Activated CD8-positive, alpha-beta memory T cell treated with anti-CD3 and anti-CD28 coated beads for 48 hours (primary cell): ENCODE data around the gene SLAMF9.

Experiments used
- DNase-seq, 3 experiments: peaks; one replicate each; pipeline ENCODE4 v3.0.0-alpha.2; 2020; ENCODE audit warnings: low read depth in 2 of 3, low spot score in 2 of 3

SLAMF9 gene

DNA sequence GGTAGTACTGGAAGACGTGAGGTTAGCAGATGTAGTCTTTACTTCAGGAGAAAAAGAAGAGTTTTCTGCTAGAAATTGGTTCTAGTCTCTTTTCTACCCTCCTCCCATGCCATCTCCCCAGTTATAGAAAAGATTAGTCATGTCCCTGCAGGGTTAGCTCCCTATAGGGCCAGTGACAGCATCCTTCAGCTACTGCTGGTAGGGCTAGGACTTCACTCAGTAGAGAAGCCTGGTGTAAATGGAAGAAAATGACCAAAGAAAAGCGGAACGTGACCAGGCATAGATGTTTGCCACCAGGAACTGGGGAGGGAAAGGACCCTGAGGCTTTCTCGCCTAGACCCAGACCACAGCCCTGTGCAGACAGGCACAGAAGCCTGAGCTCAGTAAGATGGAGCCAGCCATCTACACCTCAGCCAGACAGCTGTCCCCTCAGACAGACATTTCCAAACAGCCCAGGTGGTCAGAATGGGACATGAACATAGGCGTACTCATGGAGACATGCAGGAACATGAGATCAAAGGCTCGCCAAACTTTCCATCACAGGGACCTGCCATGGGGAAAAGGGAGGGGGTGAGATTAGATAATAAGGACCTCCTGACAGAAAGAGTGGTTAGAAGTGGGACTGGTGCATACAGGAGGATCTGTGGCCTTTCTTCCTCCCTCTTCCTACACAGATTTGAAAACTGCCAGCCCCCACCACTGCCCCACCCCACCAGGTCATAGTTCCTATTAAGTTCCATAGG, 23.5 kb upstream of the SLAMF9 start:
- DNase-seq = no peak

DNA sequence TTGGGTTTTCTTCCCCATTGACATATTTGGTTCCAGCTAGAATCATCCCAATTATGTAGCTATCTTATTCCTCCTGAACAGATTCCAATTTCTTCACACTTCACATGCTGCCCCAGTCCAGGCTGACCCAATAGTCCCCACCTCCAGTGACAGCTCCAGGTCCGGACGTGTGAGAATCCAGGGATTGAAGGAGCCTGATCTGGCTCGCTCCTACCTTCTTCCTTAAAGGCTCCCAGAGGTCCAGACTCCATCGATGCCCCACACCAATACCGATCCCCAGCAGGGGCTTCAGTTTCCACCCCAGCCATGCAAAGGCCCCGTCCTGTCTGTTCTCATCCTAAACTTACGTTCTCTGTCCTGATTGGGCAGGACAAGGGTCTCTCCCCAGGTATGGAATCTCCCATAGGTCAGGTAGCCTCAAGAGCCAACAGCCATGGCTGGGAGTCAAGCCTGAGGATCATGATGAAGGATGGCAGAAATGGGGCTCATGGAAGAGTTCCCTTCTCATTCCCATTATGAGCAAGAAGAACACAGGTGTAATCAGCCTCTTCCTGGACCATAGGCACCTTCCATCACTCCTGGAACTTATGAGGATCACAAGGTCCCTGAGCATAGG, 20.4 kb upstream of the SLAMF9 start:
- no peak for DNase-seq

DNA sequence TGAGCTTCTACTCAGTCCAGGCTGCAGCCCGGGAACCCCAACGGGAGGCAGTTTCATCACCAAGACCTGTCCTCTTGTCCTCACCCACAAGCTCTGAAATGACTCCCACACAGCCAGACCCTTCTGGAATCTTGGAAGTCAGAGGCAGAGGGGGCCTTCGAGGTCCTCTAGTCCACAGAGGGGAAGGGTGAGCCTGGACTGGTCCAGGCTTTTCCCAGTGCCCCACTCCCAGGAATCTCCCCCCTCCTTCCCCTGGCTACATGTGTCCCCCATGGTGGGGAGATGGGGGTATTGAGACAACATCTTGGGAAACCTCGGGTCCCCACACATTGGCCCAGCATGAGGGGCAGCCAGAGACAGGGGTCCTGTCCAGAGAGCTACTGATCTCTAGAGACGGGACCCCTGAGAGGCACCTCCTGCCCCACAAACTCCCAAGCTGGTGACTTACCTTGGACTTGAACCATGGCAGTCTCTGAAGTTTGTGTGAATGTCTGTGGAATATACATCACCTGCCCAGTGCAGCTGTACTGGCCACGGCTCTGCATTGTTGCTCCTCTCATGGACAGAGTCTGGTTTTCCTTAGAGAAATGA, 19.4 kb upstream of the SLAMF9 start:
- DNase-seq = no peak

- DNase-seq = no peak
These were observed 18.6 kb upstream of the SLAMF9 start for GRCh38 chr1:159972443-159973205.

GRCh38 chr1:159970932-159971342, 16.9 kb upstream of the SLAMF9 start:
- DNase-seq = no peak

- no peak for DNase-seq
These were observed 14.9 kb upstream of the SLAMF9 start for GRCh38 chr1:159968901-159969300.

- no peak for DNase-seq
These were observed 11.2 kb upstream of the SLAMF9 start for GRCh38 chr1:159965263-159965662.

DNA sequence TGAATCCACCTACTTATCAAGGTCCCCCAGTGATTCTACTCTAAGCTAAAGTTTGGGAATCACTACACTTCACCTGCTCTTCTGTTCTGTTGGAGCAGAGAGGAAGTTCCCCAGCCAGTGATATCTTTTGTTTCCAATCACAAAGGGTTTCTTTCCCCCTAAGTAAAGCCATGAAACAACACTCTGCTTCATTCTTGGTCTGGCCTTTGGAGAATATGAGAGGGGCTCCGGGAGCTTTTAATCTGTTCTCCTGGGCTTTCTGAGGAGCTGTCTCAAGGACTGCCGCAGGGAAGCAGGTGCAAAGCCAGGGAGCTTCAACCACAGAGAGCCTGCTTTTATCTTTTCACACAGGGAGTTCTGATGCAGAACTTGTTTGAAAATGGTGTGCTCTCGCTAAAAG, 10.1 kb upstream of the SLAMF9 start:
- DNase-seq = no peak

- no peak for DNase-seq
These were observed 8.1 kb upstream of the SLAMF9 start for GRCh38 chr1:159962176-159962575.

DNA sequence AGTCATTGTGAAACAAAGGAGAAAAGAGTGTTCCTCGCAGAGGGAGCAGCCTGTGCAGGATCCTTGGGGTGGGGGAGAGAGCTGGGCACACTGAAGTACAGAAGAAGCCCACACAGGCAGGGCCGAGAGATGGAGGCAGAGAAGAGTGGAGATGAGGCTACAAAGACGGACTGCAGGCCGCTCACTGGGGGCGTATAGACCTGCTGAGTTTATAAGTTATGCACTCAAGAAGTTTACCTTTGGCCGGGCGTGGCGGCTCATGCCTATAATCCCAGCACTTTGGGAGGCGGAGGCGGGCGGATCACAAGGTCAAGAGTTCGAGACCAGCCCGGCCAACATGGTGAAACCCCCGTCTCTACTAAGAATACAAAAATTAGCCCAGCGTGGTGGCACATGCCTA, 7.6 kb upstream of the SLAMF9 start:
- no peak for DNase-seq

- no peak for DNase-seq
These were observed 6.8 kb upstream of the SLAMF9 start for GRCh38 chr1:159960721-159961381.

DNA sequence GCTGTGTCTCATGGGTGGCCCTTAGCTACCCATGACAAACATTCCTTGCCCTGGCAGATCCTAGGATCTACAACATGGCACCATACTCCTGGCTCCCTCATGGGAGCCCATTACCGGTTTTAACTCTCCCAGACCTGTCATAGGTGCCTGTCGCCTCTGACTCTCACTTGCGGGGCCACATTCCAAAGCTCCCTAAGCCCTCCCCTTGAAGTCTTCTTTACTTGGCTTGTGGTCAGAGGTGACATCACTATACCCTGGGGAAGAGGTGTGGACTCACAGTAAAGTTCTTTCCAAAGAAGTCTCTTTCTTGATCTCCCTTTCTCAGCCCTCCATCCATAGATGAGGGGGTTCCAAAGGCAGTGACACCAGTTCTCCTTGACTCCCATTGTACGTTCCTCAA, 5.4 kb upstream of the SLAMF9 start:
- no peak for DNase-seq

GRCh38 chr1:159958719-159959380, 4.8 kb upstream of the SLAMF9 start:
- no peak for DNase-seq

- no peak for DNase-seq
These were observed 3.8 kb upstream of the SLAMF9 start for GRCh38 chr1:159957824-159958268.

- no peak for DNase-seq
These were observed 1.4 kb upstream of the SLAMF9 start for GRCh38 chr1:159955456-159955855.

GRCh38 chr1:159952932-159953331, 1.1 kb downstream of the SLAMF9 start:
- no peak for DNase-seq

DNA sequence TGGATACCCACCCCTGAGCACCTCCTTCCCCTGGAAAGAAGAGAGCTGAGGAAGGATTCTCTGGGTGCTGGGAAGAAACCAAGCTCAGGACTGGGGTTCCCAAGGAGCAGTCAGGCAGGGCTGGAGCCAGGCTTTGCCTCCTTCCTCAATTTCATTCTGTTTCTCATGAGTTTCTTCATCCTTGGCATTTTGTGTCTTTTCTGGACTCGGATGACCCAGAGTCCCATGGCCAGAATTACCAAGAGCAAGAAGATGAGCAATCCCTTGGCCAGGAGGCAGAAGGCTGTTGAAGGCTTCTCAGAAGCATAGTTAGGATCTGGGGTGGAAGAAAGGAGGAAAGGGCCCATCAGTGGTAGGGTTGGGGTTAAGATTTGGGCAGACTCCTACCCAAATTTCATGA, 2.5 kb downstream of the SLAMF9 start:
- DNase-seq = no peak

DNA sequence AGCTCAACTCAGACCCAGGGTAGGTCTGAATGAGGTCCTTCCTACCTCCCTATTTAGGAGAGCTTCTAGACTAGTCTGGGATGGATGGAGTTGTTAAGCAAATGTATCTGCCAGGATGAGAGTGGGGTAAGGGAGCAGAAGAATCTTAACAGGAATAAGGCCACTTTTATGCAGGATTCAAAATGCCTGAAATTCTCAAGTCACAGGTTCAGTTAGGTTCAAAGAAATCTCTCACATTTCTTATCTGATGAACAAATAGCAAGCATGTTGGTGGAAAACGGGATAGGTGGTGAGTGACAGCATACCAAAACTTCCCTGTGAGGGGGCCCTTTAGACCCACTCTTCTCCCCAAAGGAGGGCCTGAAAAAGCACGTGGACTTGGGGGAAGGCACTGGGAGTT, 3.0 kb downstream of the SLAMF9 start:
- no peak for DNase-seq

- no peak for DNase-seq
These were observed 4.1 kb downstream of the SLAMF9 start for GRCh38 chr1:159949981-159950381.

DNA sequence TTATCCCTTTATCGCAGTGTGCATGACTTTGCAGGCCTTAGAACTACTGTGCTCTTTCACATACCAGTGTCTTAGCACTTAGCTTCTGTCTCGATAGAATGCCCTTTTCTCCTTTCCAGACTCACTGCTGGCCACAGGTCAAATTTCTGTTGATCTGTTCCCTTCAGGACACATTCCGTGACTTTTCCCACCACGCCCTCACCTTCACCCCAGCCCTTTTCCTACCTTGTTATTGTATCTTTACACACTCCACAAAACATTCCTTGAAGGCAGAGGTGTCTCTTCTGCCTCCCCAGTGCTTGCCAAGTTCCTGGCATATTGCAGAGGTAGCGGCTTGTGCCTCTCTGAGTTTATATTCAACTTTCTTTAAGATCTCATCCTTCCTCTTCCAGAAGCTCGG, 4.9 kb downstream of the SLAMF9 start:
- no peak for DNase-seq

DNA sequence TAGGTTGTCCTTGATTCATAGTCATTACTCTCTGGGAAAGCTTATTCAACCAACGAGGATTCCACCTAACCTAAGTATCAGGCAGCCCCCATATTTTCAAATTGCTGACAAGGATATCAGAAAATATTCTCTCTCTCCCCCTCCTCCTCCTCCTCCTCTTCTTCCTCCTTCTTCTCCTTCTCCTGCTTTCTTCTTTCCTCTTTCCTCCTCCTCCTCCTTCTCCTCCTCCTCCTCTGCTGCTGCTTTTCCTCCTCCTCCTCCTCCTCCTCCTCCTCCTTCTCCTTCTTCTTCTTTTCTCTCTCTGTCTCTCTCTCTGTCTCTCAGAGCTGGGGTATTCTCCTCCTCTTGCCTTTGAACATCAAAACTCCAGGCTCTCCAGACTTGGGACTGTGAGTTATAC, 6.1 kb downstream of the SLAMF9 start:
- no peak for DNase-seq
